HL-60/S4 (cell line): ENCODE results near the gene PRCD.

Source experiments
- in situ Hi-C: fragments of 300-500 bp; cut with MboI; formaldehyde crosslinking; loops from 2 replicates; pipeline ENCODE4 v1.14.3; 2022; ENCODE audit warnings: low sequenced_read_pairs

The PRCD gene

DNA sequence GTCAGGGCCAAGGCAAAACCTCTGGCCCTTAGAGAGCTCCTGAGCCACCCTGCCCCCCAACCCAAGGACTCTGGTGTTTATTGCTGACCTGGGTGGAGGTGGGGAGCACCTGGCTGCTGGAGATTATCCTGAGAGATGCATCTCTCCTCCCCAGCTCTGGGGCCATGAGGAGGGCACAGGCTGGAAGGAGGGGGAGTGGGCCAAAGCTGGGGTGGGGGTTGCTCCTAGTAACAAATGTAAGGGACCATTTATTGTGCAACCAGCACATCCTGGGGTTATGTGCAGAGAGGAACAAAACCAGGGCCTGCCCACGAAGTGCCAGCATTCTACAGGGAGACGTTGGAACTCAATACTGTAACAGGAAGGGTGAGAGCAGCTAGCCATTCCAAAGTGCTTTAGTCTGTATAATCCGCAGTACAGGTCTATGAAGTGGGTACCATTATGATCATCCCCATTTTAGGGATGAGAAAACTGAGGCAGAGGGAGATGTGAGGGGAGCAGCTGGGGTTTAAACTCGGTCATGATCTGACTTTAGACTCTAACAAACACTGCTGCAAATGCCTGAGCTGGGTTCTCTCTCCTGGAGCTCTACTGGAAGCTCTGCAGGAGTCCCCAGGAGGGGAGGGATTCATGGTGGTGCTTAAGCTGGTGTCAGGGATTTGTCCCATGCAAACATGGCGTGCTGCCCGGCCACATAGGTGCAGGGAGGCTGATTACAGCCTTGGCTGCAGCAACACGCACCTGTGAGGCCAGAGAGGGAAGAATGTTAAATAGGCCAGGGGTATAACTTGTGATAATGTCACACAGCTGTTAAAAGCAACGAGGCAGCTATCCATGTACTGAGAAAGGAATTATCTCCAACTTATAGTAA is 37.3 kb upstream of the PRCD start:
- in situ Hi-C loops = loop anchor here (10.0 to 25.0 kb wide), 2 partner anchors 90 to 198 kb away; partner anchors contain the start of gene QRICH2

GRCh38 chr17:76504117-76504516 is 35.7 kb upstream of the PRCD start:
- in situ Hi-C loops = loop anchor here (10.0 to 25.0 kb wide), 2 partner anchors 92 to 199 kb away; partner anchors contain the start of gene QRICH2

GRCh38 chr17:76506408-76507345 is 33.2 kb upstream of the PRCD start:
- in situ Hi-C loops = loop anchor here (5.0 to 25.0 kb wide), 3 partner anchors 39 to 202 kb away; partner anchors contain the start of genes AANAT and QRICH2

- in situ Hi-C loops = loop anchor here (5.0 to 25.0 kb wide), 3 partner anchors 41 to 204 kb away; partner anchors contain the start of genes AANAT and QRICH2
Observed at GRCh38 chr17:76508472-76509063, 31.3 kb upstream of the PRCD start.

- in situ Hi-C loops = loop anchor here (25.0 kb wide), 1 partner anchor 99 kb away; no protein-coding TSS in a partner anchor
Observed at GRCh38 chr17:76510831-76511244, 29.0 kb upstream of the PRCD start.

- in situ Hi-C loops = loop anchor here (25.0 kb wide), 1 partner anchor 100 kb away; no protein-coding TSS in a partner anchor
Observed at GRCh38 chr17:76511668-76512365, 28.0 kb upstream of the PRCD start.

- in situ Hi-C loops = loop anchor here (25.0 kb wide), 1 partner anchor 100 kb away; no protein-coding TSS in a partner anchor
Observed at GRCh38 chr17:76512366-76513305, 27.2 kb upstream of the PRCD start.

GRCh38 chr17:76513306-76513692 is 26.5 kb upstream of the PRCD start:
- in situ Hi-C loops = loop anchor here (25.0 kb wide), 1 partner anchor 101 kb away; no protein-coding TSS in a partner anchor

GRCh38 chr17:76514355-76514754 is 25.5 kb upstream of the PRCD start:
- in situ Hi-C loops = loop anchor here (25.0 kb wide), 1 partner anchor 102 kb away; no protein-coding TSS in a partner anchor

- in situ Hi-C loops = loop anchor here (25.0 kb wide), 1 partner anchor 103 kb away; no protein-coding TSS in a partner anchor
Observed at GRCh38 chr17:76515274-76515949, 24.4 kb upstream of the PRCD start.

- in situ Hi-C loops = loop anchor here (25.0 kb wide), 1 partner anchor 105 kb away; no protein-coding TSS in a partner anchor
Observed at GRCh38 chr17:76517638-76518038, 22.2 kb upstream of the PRCD start.

- in situ Hi-C loops = loop anchor here (25.0 kb wide), 1 partner anchor 107 kb away; no protein-coding TSS in a partner anchor
Observed at GRCh38 chr17:76519048-76519966, 20.5 kb upstream of the PRCD start.

DNA sequence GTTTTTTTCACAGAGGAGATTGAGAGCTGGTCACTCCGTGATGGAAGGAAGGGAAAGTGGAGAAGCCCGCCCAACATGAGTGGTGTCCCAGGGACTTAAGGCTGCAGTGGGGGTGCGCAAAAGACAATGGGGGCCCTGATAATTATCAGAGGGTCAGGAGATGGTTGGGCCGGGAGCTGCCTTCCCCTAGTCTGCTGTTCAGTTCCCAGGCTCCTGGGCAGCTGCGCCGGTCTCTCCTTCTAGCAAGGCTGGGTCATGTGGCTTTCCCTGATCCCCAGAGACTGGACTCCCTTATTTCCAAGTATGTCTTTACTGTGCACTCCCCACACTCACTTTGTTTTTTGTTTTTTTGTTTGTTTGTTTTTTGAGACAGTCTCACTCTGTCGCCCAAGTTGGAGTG is 18.6 kb upstream of the PRCD start:
- in situ Hi-C loops = loop anchor here (5.0 to 25.0 kb wide), 2 partner anchors 101 to 109 kb away; no protein-coding TSS in a partner anchor

DNA sequence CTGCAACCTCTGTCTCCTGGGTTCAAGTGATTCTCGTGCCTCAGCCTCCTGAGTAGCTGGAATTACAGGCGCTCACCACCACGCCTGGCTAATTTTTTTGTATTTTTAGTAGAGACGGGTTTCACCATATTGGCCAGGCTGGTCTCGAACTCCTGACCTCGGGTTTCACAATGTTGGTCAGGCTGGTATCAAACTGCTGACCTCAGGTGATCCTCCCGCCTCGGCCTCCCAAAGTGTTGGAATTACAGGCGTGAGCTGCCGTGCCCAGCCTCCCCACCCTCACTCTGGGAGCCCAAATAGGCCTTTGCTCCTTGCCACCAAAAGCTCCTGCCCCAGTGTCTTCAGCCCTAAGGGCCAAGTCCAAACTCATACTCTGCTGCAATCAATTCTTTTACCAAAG is 18.2 kb upstream of the PRCD start:
- in situ Hi-C loops = loop anchor here (5.0 to 25.0 kb wide), 2 partner anchors 101 to 109 kb away; no protein-coding TSS in a partner anchor

- in situ Hi-C loops = loop anchor here (5.0 to 25.0 kb wide), 2 partner anchors 99 to 111 kb away; no protein-coding TSS in a partner anchor
Observed at GRCh38 chr17:76523084-76524037, 16.5 kb upstream of the PRCD start.
